A673 (cell line): ENCODE results near the gene DAZAP2. TPM values are rescaled to one million over a fixed set of nuclear protein-coding genes. Genes with fewer than 3 reads are reported as not detected.

Source experiments
- BruUV-seq: library from RNA; stranded (reverse); fragments of 400-500 nt; replicated peaks from 2 replicates; lab custom pipeline; 2021; lab: Mats Ljungman, UMichigan
- CTCF ChIA-PET: fragments of 300-600 bp; sonication (Branson Sonifier 250); formaldehyde crosslinking; loops from one replicate; lab custom pipeline; 2022; ENCODE audit warnings: antibody characterized with exemption; lab: Charles Lee
- POLR2A ChIA-PET: fragments of 300-600 bp; sonication (Branson Sonifier 250); formaldehyde crosslinking; loops from one replicate; lab custom pipeline; 2022; ENCODE audit warnings: antibody characterized with exemption; ENCODE audit not compliant: low non-redundant PET; lab: Charles Lee
- DNase-seq: peaks from one replicate; pipeline ENCODE4 v3.0.0-alpha.2; 2015; ENCODE audit warnings: low spot score
- H3K27ac ChIP-seq: fragments of 200-600 bp; sonication (generic); 2 replicates; pipeline ENCODE4 v1.5.1; 2016; ENCODE audit warnings: mixed run types, low read depth, mild to moderate bottlenecking, mixed read lengths, antibody characterized with exemption, low read length; ENCODE audit not compliant: poor library complexity, severe bottlenecking
- H3K27me3 ChIP-seq: fragments of 200-600 bp; sonication (generic); replicated peaks from 2 replicates; pipeline ENCODE4 v1.6.1; 2017; ENCODE audit warnings: mixed run types, low read depth, mild to moderate bottlenecking, mixed read lengths, antibody characterized with exemption, low read length; ENCODE audit not compliant: insufficient read depth, poor library complexity
- H3K36me3 ChIP-seq: fragments of 200-600 bp; sonication (generic); 2 replicates; pipeline ENCODE4 v1.6.1; 2016; ENCODE audit warnings: mixed run types, mild to moderate bottlenecking, mixed read lengths, antibody characterized with exemption, low read length; ENCODE audit not compliant: insufficient read depth, poor library complexity, severe bottlenecking
- H3K4me1 ChIP-seq: fragments of 200-600 bp; sonication (generic); 2 replicates; pipeline ENCODE4 v1.6.1; 2017; ENCODE audit warnings: mixed run types, mild to moderate bottlenecking, mixed read lengths, antibody characterized with exemption, low read length; ENCODE audit not compliant: insufficient read depth, poor library complexity, severe bottlenecking
- H3K4me3 ChIP-seq: fragments of 200-600 bp; sonication (generic); 2 replicates; pipeline ENCODE4 v1.5.1; 2016; ENCODE audit warnings: low read depth, mixed run types, mild to moderate bottlenecking, mixed read lengths, low read length; ENCODE audit not compliant: poor library complexity, severe bottlenecking
- H3K9me3 ChIP-seq: fragments of 200-600 bp; sonication (generic); 2 replicates; pipeline ENCODE4 v1.6.1; 2016; ENCODE audit warnings: mixed run types, low read depth, mild to moderate bottlenecking, mixed read lengths, antibody characterized with exemption, low read length; ENCODE audit not compliant: poor library complexity, severe bottlenecking
- EZH2 ChIP-seq: fragments of 200-600 bp; sonication (generic); IDR thresholded peaks from 2 replicates; pipeline ENCODE4 v1.6.1; 2017; ENCODE audit warnings: borderline replicate concordance, low read depth, mild to moderate bottlenecking, mixed read lengths, antibody characterized with exemption, low read length; ENCODE audit not compliant: poor library complexity, severe bottlenecking
- intact Hi-C: fragments of 100-400 bp; cut with micrococcal nuclease; formaldehyde crosslinking; loops from one replicate; pipeline ENCODE4 v1.10.0; 2022; ENCODE audit not compliant: unreplicated experiment
- total RNA-seq: library from RNA; stranded (reverse); gene quantifications from 2 replicates; pipeline ENCODE4 v1.2.3, GENCODE V29; 2021
- TF ChIP-seq, protein P1 (sequence below): fragments of 300-800, 200-600 bp; sonication (generic); conservative IDR thresholded peaks from 2 replicates; pipeline ENCODE4 v1.5.1; 2017; ENCODE audit warnings: low read depth, mild to moderate bottlenecking, antibody characterized with exemption, low read length, moderate library complexity, mixed read lengths

DAZAP2 gene
- total RNA-seq, 1 experiment from 2014 or later = 138 TPM

DNA sequence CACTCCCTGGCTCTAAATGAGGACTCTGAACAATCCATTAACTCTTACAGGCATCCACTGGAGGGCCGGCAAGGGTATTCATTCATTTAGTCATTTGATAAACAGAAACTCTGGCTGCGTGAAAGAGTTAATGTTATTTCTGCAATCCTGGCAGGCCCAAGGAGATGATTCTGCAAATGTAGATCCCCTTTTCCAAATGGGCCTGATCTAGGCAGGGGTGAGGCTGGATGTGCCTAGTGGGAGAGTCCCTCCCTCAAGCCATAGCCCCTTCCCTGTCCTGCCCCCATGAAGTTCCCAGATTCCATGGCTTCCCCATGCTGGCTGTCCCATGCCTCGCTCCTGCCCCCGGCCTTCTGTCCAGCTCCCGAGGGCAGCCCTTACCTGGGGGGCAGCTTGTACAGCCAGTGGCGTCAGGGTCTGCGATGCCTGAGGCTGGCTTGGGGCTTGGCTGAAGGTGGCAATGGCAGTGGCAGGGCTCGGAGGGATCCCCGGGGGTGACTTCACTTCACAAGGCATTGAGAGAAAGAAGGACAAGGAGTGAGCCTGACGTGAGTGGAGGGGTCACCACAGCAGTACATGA lies 39.2 kb upstream of the DAZAP2 start:
- Histone ChIP-seq H3K9me3 (no peaks in the 10 kb centered on the region), H3K4me3 (no peak overlapping the region), H3K4me1 (no peaks in the 10 kb centered on the region), H3K36me3 (no peaks in the 10 kb centered on the region), H3K27me3 (no peaks in the 10 kb centered on the region), H3K27ac (no peak overlapping the region)
- no peak for TF ChIP-seq EZH2
- TF ChIP-seq, protein P1, sequence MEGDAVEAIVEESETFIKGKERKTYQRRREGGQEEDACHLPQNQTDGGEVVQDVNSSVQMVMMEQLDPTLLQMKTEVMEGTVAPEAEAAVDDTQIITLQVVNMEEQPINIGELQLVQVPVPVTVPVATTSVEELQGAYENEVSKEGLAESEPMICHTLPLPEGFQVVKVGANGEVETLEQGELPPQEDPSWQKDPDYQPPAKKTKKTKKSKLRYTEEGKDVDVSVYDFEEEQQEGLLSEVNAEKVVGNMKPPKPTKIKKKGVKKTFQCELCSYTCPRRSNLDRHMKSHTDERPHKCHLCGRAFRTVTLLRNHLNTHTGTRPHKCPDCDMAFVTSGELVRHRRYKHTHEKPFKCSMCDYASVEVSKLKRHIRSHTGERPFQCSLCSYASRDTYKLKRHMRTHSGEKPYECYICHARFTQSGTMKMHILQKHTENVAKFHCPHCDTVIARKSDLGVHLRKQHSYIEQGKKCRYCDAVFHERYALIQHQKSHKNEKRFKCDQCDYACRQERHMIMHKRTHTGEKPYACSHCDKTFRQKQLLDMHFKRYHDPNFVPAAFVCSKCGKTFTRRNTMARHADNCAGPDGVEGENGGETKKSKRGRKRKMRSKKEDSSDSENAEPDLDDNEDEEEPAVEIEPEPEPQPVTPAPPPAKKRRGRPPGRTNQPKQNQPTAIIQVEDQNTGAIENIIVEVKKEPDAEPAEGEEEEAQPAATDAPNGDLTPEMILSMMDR = no peak
- intact Hi-C loops = no loop called here
- no peak for DNase-seq
- CTCF ChIA-PET = no interaction called here
- BruUV-seq = no TSS peak
- POLR2A ChIA-PET = no interaction called here

DNA sequence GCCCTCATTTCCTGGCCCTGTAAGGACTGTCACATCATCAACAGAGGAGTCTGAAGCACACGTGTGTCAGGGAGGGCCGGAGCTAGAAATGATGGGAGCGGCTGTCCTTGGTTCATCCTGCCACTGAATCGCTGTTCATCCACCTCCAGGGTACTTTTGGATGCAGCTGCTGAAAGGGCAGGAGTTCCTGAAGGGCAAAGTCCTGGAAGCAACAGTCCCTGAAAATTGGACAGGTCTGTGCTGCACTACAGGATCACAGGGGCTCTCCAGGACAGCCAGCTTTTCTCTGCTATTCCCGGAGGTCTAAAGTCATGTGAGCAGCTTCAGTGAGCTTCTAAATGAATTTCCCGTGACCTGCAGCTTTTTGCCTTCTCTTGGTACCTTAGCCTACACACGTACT lies 38.5 kb upstream of the DAZAP2 start:
- intact Hi-C loops = no loop called here
- CTCF ChIA-PET = no interaction called here
- Histone ChIP-seq H3K27ac (no peak overlapping the region), H3K36me3 (no peaks in the 10 kb centered on the region), H3K4me1 (no peaks in the 10 kb centered on the region), H3K4me3 (no peak overlapping the region), H3K27me3 (no peaks in the 10 kb centered on the region), H3K9me3 (no peaks in the 10 kb centered on the region)
- TF ChIP-seq, protein P1 = no peak
- no peak for TF ChIP-seq EZH2
- BruUV-seq = no TSS peak
- POLR2A ChIA-PET = interaction anchor here (0.6 kb wide), 1 partner anchor 13 kb away, joined by 10 read pairs; no protein-coding TSS in a partner anchor
- DNase-seq = no peak

DNA sequence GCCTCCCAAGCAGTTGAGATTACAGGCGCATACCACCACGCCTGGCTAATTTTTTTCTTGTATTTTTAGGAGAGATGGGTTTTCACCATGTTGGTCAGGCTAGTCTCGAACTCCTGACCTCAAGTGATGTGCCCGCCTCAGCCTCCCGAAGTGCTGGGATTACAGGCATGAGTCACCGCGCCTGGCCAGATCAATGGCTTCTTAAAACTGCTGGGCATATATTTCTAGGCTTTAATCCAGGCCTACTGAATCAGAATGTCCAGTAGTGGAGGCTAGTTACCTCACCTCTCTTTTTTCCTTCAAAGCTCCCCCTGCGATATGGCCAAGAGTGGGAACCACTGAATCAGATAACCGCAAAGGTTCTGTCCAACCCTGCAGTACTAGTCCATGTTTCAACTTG lies 37.8 kb upstream of the DAZAP2 start:
- Histone ChIP-seq H3K27ac (no peak overlapping the region), H3K27me3 (no peaks in the 10 kb centered on the region), H3K4me1 (no peaks in the 10 kb centered on the region), H3K4me3 (no peak overlapping the region), H3K36me3 (no peaks in the 10 kb centered on the region), H3K9me3 (no peaks in the 10 kb centered on the region)
- DNase-seq = no peak
- CTCF ChIA-PET = no interaction called here
- POLR2A ChIA-PET = interaction anchor here (0.6 kb wide), 1 partner anchor 12 kb away, joined by 10 read pairs; no protein-coding TSS in a partner anchor
- no TSS peak for BruUV-seq
- TF ChIP-seq, protein P1 = no peak
- no peak for TF ChIP-seq EZH2
- intact Hi-C loops = no loop called here
